Duodenal mucosa (tissue), 2 donors: ENCODE measurements around the gene CROCC2.

Experiments
- H3K27ac ChIP-seq: one replicate; pipeline ENCODE4 v1.7.0; 2013; ENCODE audit warnings: low read depth, low read length
- H3K27me3 ChIP-seq, 2 donors: one replicate each; pipeline ENCODE4 v1.7.0; 2013; ENCODE audit warnings: low read length in 2 of 2, control low read depth in 1 of 2; ENCODE audit not compliant: insufficient read depth in 2 of 2, control insufficient read depth in 1 of 2
- H3K36me3 ChIP-seq, 2 donors: one replicate each; pipeline ENCODE4 v1.7.0; 2013; ENCODE audit warnings: low read length in 2 of 2, control low read depth in 1 of 2; ENCODE audit not compliant: insufficient read depth in 2 of 2, control insufficient read depth in 1 of 2
- H3K4me1 ChIP-seq, 2 donors: one replicate each; pipeline ENCODE4 v1.7.0; 2013; ENCODE audit warnings: low read length in 2 of 2, control low read depth in 1 of 2; ENCODE audit not compliant: insufficient read depth in 2 of 2, control insufficient read depth in 1 of 2
- H3K4me3 ChIP-seq, 2 donors: one replicate each; pipeline ENCODE4 v1.7.0; 2013; ENCODE audit warnings: low read length in 2 of 2, low read depth in 1 of 2
- H3K9ac ChIP-seq, 2 donors: one replicate each; pipeline ENCODE4 v1.7.0; 2013; ENCODE audit warnings: low read length in 2 of 2, low read depth in 1 of 2
- H3K9me3 ChIP-seq, 2 donors: one replicate each; pipeline ENCODE4 v1.7.0; 2013; ENCODE audit warnings: low read length in 2 of 2, control low read depth in 1 of 2; ENCODE audit not compliant: control insufficient read depth in 1 of 2

The CROCC2 gene

GRCh38 chr2:240911641-240912265 lies 5.6 kb downstream of the CROCC2 start:
- no peak overlapping the region for H3K27ac ChIP-seq
- H3K9ac ChIP-seq, result no peak overlapping the region
- H3K9me3 ChIP-seq, result no peaks in the 10 kb centered on the region
- peaks cover 0 to 6% of the 10 kb centered on the region in 2 donors for H3K27me3 ChIP-seq
- no peaks in the 10 kb centered on the region for H3K36me3 ChIP-seq
- H3K4me3 ChIP-seq, result no peak overlapping the region
- peaks cover 10 to 11% of the 10 kb centered on the region in 2 donors for H3K4me1 ChIP-seq

GRCh38 chr2:240912878-240913809 lies 7.0 kb downstream of the CROCC2 start:
- no peak overlapping the region for H3K27ac ChIP-seq
- peaks cover 11 to 16% of the 10 kb centered on the region in 2 donors for H3K4me1 ChIP-seq
- peak overlapping the region in 1 of 2 donors; percentile 10 for H3K9ac ChIP-seq
- peaks cover 0 to 6% of the 10 kb centered on the region in 2 donors for H3K27me3 ChIP-seq
- H3K9me3 ChIP-seq, result no peaks in the 10 kb centered on the region
- H3K36me3 ChIP-seq, result no peaks in the 10 kb centered on the region
- H3K4me3 ChIP-seq, result no peak overlapping the region

- Histone ChIP-seq H3K36me3 (no peaks in the 10 kb centered on the region), H3K9ac (no peak overlapping the region), H3K27me3 (peaks cover 0 to 6% of the 10 kb centered on the region in 2 donors), H3K4me1 (peaks cover 11 to 16% of the 10 kb centered on the region in 2 donors), H3K27ac (no peak overlapping the region), H3K9me3 (no peaks in the 10 kb centered on the region), H3K4me3 (no peak overlapping the region)
Measured at GRCh38 chr2:240913810-240914644, 7.9 kb downstream of the CROCC2 start.

GRCh38 chr2:240914645-240915525 lies 8.7 kb downstream of the CROCC2 start:
- peaks cover 0 to 6% of the 10 kb centered on the region in 2 donors for H3K27me3 ChIP-seq
- no peaks in the 10 kb centered on the region for H3K9me3 ChIP-seq
- H3K9ac ChIP-seq, result no peak overlapping the region
- H3K36me3 ChIP-seq, result no peaks in the 10 kb centered on the region
- H3K27ac ChIP-seq, result no peak overlapping the region
- H3K4me1 ChIP-seq, result peaks cover 4 to 9% of the 10 kb centered on the region in 2 donors
- no peak overlapping the region for H3K4me3 ChIP-seq

- Histone ChIP-seq H3K36me3 (no peaks in the 10 kb centered on the region), H3K27me3 (peaks cover 0 to 6% of the 10 kb centered on the region in 2 donors), H3K9ac (no peak overlapping the region), H3K4me3 (no peak overlapping the region), H3K4me1 (peaks cover 0 to 8% of the 10 kb centered on the region in 2 donors), H3K27ac (no peak overlapping the region), H3K9me3 (no peaks in the 10 kb centered on the region)
Measured at GRCh38 chr2:240915526-240916341, 9.6 kb downstream of the CROCC2 start.

- Histone ChIP-seq H3K27ac (no peak overlapping the region), H3K27me3 (peaks cover 0 to 6% of the 10 kb centered on the region in 2 donors), H3K36me3 (no peaks in the 10 kb centered on the region), H3K4me1 (peaks cover 0 to 8% of the 10 kb centered on the region in 2 donors), H3K4me3 (no peak overlapping the region), H3K9me3 (no peaks in the 10 kb centered on the region), H3K9ac (no peak overlapping the region)
Measured at GRCh38 chr2:240916571-240917008, 10.5 kb downstream of the CROCC2 start.

GRCh38 chr2:240917009-240917683 lies 11.0 kb downstream of the CROCC2 start:
- Histone ChIP-seq H3K9ac (no peak overlapping the region), H3K9me3 (no peaks in the 10 kb centered on the region), H3K27ac (no peak overlapping the region), H3K27me3 (peaks cover 0 to 6% of the 10 kb centered on the region in 2 donors), H3K36me3 (no peaks in the 10 kb centered on the region), H3K4me3 (no peak overlapping the region), H3K4me1 (peaks cover 0 to 8% of the 10 kb centered on the region in 2 donors)

- no peaks in the 10 kb centered on the region for H3K36me3 ChIP-seq
- no peaks in the 10 kb centered on the region for H3K9me3 ChIP-seq
- H3K4me3 ChIP-seq, result no peak overlapping the region
- H3K27ac ChIP-seq, result no peak overlapping the region
- H3K27me3 ChIP-seq, result peaks cover 0 to 6% of the 10 kb centered on the region in 2 donors
- H3K9ac ChIP-seq, result no peak overlapping the region
- H3K4me1 ChIP-seq, result peaks cover 0 to 8% of the 10 kb centered on the region in 2 donors
Measured at GRCh38 chr2:240917684-240918257, 11.6 kb downstream of the CROCC2 start.
